ENCODE measurements around the gene SDC1.
"Not testable (repeated sequence)": the region's sequence is repeated elsewhere in the genome, so short reads cannot be mapped to it uniquely, and the experiment has no call there.

The SDC1 gene

DNA sequence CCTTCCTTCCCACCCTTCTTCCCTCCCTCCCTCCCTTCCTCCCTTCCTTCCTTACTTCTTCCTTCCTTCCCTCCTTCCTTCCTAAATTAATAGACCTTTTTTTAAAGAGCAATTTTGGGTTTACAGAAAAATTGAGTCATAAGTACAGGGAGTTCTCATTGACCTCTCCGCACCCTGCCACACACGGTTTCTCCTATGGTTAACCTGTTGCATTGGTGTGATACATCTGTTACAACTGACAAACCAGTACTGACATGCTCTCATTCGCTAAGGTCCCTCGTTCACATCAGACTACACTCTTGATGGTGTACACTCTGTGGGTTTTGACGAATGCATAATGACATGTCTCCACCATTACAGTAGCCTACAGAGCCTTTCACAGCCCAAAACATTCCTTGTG, 11.6 kb upstream of the SDC1 start:
- Mint-ChIP-seq H3K4me3 (no peak overlapping the region), H3K36me3 (ENCODE audit: low read depth) (no peaks in the 10 kb centered on the region), H3K27ac (no peak overlapping the region), H3K4me1 (ENCODE audit: low read depth) (no peaks in the 10 kb centered on the region), H3K27me3 (peaks cover 26% of the 10 kb centered on the region), H3K9me3 (no peaks in the 10 kb centered on the region)
- intact Hi-C loops (cut with micrococcal nuclease): no loop called here

DNA sequence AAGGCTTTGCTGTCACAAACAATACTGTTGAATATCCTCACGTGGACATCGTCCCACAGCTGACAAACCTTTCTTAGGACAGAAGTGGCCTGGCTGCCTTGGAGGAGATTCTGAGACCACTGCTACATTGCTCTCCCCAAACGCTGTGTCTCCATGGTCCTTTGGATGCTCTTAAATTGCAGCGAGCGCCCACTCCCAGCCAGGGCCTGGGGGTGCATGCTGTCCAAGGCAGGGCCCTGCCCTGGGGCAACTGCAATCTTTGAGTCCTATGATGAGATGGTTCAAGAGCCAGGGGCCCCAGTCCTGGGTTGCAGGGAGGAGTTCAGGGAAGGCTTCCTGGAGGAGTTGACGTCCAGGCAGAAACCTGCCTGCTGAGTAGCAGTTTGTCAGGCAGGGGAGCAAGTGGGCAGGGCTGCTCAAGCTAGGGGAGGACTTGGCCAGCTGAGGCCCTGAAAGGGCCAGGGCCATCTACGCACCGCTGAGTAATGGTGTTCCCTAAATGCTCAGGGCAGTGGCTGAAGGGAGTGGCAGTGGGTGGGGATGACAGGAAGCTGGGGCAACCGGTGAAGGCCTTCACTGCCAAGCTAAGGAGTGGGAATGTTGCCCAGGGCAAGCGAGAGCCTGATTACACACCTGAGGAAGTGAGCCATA, 10.8 kb upstream of the SDC1 start:
- intact Hi-C loops (cut with micrococcal nuclease): no loop called here
- Mint-ChIP-seq H3K36me3 (ENCODE audit: low read depth) (no peaks in the 10 kb centered on the region), H3K4me1 (ENCODE audit: low read depth) (no peaks in the 10 kb centered on the region), H3K27me3 (peaks cover 25% of the 10 kb centered on the region), H3K9me3 (no peaks in the 10 kb centered on the region), H3K4me3 (no peak overlapping the region), H3K27ac (no peak overlapping the region)

- not testable (repeated sequence) for H3K36me3 Mint-ChIP-seq (ENCODE audit: low read depth); H3K4me1 Mint-ChIP-seq (ENCODE audit: low read depth)
Measured at GRCh38 chr2:20234597-20234996, 9.7 kb upstream of the SDC1 start.

DNA sequence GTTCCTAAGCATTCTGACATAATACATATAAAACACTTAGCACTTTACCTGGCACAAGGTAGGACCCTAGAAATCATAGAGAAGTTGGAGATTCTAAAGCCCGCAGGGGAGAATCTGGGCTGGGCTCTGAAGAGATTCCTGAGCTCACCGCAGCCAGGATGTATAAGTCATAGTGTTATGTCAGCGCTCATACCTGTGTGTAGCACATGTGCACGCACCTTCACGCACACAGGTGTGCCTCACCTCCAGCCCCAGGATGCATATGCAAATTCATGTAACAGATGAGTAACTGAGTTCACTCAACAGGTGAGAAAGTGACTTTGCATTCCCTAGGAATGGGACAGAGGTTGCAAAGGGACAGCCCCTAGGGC, 7.9 kb upstream of the SDC1 start:
- intact Hi-C loops (cut with micrococcal nuclease): no loop called here
- no peak overlapping the region for H3K4me3 Mint-ChIP-seq
- H3K4me1 Mint-ChIP-seq (ENCODE audit: low read depth): no peaks in the 10 kb centered on the region
- no peaks in the 10 kb centered on the region for H3K36me3 Mint-ChIP-seq (ENCODE audit: low read depth)
- H3K9me3 Mint-ChIP-seq: no peaks in the 10 kb centered on the region
- H3K27me3 Mint-ChIP-seq: peaks cover 38% of the 10 kb centered on the region
- no peak overlapping the region for H3K27ac Mint-ChIP-seq

More at GRCh38 chr2:20234597-20234996, 9.7 kb upstream of the SDC1 start:
- peaks cover 29% of the 10 kb centered on the region for H3K27me3 Mint-ChIP-seq
- intact Hi-C loops (cut with micrococcal nuclease); H3K4me3 Mint-ChIP-seq; H3K9me3 Mint-ChIP-seq; H3K27ac Mint-ChIP-seq: not testable (repeated sequence)

GRCh38 chr2:20231598-20232026, 6.7 kb upstream of the SDC1 start:
- peaks cover 39% of the 10 kb centered on the region for H3K27me3 Mint-ChIP-seq
- intact Hi-C loops (cut with micrococcal nuclease): no loop called here

DNA sequence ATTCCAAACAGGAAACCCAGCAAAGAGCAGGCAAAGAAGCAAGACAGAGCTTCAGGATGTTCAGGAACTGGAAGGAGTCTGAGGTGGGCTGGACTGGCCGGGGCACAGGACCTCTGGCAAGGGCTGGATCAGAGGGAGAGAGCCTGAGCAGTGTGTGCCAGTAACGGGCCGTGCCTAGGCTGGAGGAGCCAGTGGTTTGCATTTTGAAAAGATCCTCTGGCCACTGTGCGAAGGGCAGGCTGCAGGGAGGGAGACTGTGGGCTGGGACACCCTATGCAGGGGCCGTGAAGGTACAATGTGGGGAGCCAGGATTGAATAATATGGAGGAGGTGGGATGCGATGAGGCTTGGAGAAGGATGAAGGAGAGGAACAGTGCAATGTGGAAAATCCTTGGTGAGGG, 6.2 kb upstream of the SDC1 start:
- H3K27ac Mint-ChIP-seq: no peak overlapping the region
- H3K4me3 Mint-ChIP-seq: no peak overlapping the region
- H3K27me3 Mint-ChIP-seq: peaks cover 41% of the 10 kb centered on the region
- H3K36me3 Mint-ChIP-seq (ENCODE audit: low read depth): no peaks in the 10 kb centered on the region
- no peaks in the 10 kb centered on the region for H3K9me3 Mint-ChIP-seq
- H3K4me1 Mint-ChIP-seq (ENCODE audit: low read depth): no peaks in the 10 kb centered on the region
- intact Hi-C loops (cut with micrococcal nuclease): no loop called here

More at GRCh38 chr2:20231598-20232026, 6.7 kb upstream of the SDC1 start:
- no peaks in the 10 kb centered on the region for H3K9me3 Mint-ChIP-seq
- H3K4me3 Mint-ChIP-seq: no peak overlapping the region
- H3K36me3 Mint-ChIP-seq (ENCODE audit: low read depth): no peaks in the 10 kb centered on the region
- H3K27ac Mint-ChIP-seq: no peak overlapping the region
- H3K4me1 Mint-ChIP-seq (ENCODE audit: low read depth): no peaks in the 10 kb centered on the region

DNA sequence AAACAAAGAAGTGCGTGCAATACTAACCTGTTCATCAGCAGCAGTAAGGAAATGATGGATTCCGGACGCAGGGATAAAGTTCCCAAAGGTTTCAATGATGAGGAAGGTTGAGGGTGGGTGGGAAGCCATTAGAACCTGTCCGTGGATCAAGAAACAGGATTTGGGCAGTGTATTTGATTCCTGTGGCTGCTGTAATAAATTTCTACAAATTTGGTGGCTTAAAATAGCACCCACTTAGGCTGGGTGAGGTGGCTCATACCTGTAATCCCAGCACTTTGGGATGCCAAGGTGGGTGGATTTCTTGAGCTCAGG, 5.1 kb upstream of the SDC1 start:
- Mint-ChIP-seq H3K4me1 (ENCODE audit: low read depth) (peaks cover 8% of the 10 kb centered on the region), H3K36me3 (ENCODE audit: low read depth) (no peaks in the 10 kb centered on the region), H3K9me3 (no peaks in the 10 kb centered on the region), H3K4me3 (no peak overlapping the region), H3K27me3 (peaks cover 48% of the 10 kb centered on the region), H3K27ac (no peak overlapping the region)
- intact Hi-C loops (cut with micrococcal nuclease): no loop called here

GRCh38 chr2:20229322-20230113, 4.6 kb upstream of the SDC1 start:
- no peak overlapping the region for H3K4me3 Mint-ChIP-seq
- H3K27me3 Mint-ChIP-seq: peaks cover 46% of the 10 kb centered on the region
- H3K27ac Mint-ChIP-seq: no peak overlapping the region
- intact Hi-C loops (cut with micrococcal nuclease): loop anchor here (10.0 kb wide), 1 partner anchor 95 kb away; no protein-coding TSS in a partner anchor
- no peaks in the 10 kb centered on the region for H3K36me3 Mint-ChIP-seq (ENCODE audit: low read depth)
- no peaks in the 10 kb centered on the region for H3K9me3 Mint-ChIP-seq
- H3K4me1 Mint-ChIP-seq (ENCODE audit: low read depth): peaks cover 8% of the 10 kb centered on the region

DNA sequence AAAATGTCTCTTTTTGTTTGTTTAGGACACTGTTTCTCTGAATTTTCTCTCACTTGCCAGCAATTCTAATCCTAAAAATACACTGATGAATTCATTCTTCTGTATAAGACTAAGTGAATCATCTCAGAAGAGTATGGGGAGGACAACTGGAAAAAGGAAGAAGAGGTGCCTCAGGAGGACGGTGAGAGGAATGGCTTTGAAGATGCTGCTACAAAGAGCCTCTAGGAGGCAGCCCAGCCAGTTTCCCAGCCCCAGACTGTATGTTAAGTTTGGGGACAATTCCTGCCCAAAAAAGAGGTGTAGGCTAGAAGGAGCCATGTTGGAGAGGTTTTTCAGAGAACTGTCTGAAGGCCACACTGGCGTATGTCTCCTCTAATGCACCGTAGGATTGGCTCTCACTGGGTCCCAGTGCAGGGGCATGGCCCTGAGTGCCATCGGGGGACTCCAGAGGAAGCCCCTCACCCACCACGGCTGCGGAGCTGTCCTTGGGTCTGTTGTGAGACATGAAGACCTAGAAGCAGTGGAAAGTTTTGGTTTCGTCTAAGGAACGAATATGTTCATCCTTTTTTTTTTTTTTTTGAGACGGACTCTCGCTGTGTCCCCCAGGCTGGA, 3.1 kb upstream of the SDC1 start:
- intact Hi-C loops (cut with micrococcal nuclease): loop anchor here (10.0 kb wide), 1 partner anchor 93 kb away; no protein-coding TSS in a partner anchor
- H3K4me3 Mint-ChIP-seq: no peak overlapping the region
- H3K27me3 Mint-ChIP-seq: peaks cover 54% of the 10 kb centered on the region

GRCh38 chr2:20226152-20226545, 1.2 kb upstream of the SDC1 start:
- Mint-ChIP-seq H3K4me1 (ENCODE audit: low read depth) (peaks cover 8% of the 10 kb centered on the region), H3K27ac (no peak overlapping the region), H3K9me3 (no peaks in the 10 kb centered on the region), H3K4me3 (no peak overlapping the region), H3K27me3 (peaks cover 68% of the 10 kb centered on the region), H3K36me3 (ENCODE audit: low read depth) (no peaks in the 10 kb centered on the region)
- intact Hi-C loops (cut with micrococcal nuclease): loop anchor here (10.0 kb wide), 1 partner anchor 91 kb away; no protein-coding TSS in a partner anchor

More for the DNA sequence above, 3.1 kb upstream of the SDC1 start:
- Mint-ChIP-seq H3K4me1 (ENCODE audit: low read depth) (peaks cover 8% of the 10 kb centered on the region), H3K27ac (no peak overlapping the region), H3K36me3 (ENCODE audit: low read depth) (no peaks in the 10 kb centered on the region), H3K9me3 (no peaks in the 10 kb centered on the region)

GRCh38 chr2:20225294-20226151, 593 bp upstream of the SDC1 start:
- Mint-ChIP-seq H3K27ac (no peak overlapping the region), H3K4me1 (ENCODE audit: low read depth) (peaks cover 8% of the 10 kb centered on the region), H3K9me3 (no peaks in the 10 kb centered on the region), H3K36me3 (ENCODE audit: low read depth) (no peaks in the 10 kb centered on the region), H3K27me3 (peaks cover 68% of the 10 kb centered on the region), H3K4me3 (peak overlapping the region; percentile 57)
- intact Hi-C loops (cut with micrococcal nuclease): loop anchor here (10.0 kb wide), 1 partner anchor 91 kb away; no protein-coding TSS in a partner anchor

DNA sequence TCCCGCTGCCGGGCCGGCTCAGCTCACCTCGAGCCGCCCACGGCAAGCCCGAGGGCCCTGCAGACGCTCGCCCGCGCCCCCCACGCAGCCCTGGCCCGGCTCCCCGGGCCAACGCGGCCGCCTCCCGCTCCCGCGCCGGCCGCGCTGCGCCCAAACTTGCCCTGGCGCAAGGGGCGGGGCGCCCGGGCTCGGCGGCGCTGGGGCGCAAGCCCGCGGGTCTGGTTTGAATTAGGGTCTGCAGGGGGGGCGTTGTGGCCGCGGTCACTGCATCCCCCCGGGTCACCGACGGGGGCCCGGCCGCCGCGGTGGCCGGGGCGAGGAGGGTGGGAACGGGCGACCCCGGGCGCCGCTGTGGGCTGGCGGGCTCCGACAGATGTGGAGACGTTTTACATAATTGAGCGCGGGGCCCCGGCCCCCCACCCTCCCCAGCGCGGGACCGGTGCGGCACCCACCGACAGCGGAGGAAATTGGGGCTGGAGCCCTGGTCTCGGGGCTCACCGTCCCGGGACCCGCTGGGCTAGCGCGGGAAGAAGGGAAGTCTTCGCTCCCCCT, 690 bp downstream of the SDC1 start:
- Mint-ChIP-seq H3K4me3 (peak overlapping the region; percentile 23), H3K36me3 (ENCODE audit: low read depth) (no peaks in the 10 kb centered on the region), H3K4me1 (ENCODE audit: low read depth) (peaks cover 8% of the 10 kb centered on the region), H3K9me3 (no peaks in the 10 kb centered on the region), H3K27me3 (peaks cover 68% of the 10 kb centered on the region), H3K27ac (no peak overlapping the region)
- intact Hi-C loops (cut with micrococcal nuclease): loop anchor here (10.0 kb wide), 1 partner anchor 89 kb away; no protein-coding TSS in a partner anchor

DNA sequence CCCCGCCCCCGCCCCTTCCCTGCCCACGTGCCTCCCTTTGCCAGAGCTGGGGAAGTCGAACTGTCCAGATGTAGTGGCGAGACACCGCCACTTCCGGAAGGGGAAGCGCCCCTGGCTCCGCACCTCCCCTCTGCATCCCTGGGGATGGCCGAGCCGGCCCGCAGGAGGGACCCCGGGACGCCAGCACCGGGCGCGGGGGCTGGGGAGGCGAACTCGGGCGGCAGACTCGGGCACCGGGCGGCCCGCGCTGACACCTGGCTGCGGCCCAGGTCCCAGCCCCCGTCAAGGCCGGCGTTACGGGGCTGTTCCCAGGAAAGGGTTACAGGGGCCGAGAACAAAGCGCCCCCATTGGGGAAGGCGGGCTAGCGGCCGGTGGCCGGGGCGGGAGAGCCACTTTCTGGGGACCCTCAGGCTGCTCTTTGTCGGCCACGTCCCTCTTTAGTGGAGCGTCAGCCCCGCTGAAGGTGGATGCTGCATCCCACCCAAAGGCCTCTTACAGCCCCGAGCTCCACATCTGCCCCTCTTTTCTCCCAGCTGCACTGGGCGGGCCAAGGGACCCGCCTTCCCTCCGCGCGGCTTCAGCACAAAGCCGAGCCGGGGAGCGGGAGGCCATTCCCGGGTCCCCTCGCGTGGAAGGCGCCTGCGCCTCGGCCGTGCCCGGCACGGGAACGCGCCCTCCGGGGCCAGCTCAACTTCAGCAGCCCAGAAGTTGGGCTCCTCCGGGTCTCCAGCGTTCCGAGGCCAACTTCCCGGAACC, 1.3 kb downstream of the SDC1 start:
- Mint-ChIP-seq H3K27ac (no peak overlapping the region), H3K4me1 (ENCODE audit: low read depth) (peaks cover 8% of the 10 kb centered on the region), H3K27me3 (peaks cover 68% of the 10 kb centered on the region), H3K9me3 (no peaks in the 10 kb centered on the region), H3K36me3 (ENCODE audit: low read depth) (no peaks in the 10 kb centered on the region), H3K4me3 (peak overlapping the region; percentile 23)
- intact Hi-C loops (cut with micrococcal nuclease): loop anchor here (10.0 kb wide), 1 partner anchor 89 kb away; no protein-coding TSS in a partner anchor

All from dendritic cell treated with granulocyte-macrophage colony-stimulating factor and Interleukin-4, amounts not matched to agents 40 ng/mL and 50 ng/mL, for 4 days (primary cell).